Measurements from ENCODE around the gene DENND6B. TPM values are rescaled to one million over a fixed set of nuclear protein-coding genes. Genes with fewer than 3 reads are reported as not detected.
A peak's percentile ranks its signal among the peaks of the same experiment; 100 is the strongest.

The DENND6B gene
- total RNA-seq, 1 donor from 2014 or later = 32.1 TPM

DNA sequence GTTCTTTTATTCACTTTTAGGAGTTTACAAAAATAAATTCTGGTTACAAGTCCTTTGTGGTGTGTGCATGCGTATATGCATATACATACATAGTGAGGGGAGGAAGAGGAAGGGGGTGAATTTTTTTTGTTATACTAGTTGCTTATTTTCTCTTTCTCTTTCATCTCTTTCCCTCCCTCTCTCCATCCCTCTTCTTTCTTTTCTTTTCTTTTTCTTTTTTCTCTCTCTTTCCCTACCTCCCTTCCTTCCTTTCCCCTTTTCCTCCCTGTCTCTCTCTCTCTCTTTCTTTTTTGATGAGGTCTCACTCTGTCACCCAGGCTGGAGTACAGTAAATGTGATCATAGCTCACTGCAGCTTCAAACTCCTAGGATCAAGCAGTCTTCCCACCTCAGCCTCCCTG is 30.4 kb upstream of the DENND6B start:
- Mint-ChIP-seq H3K9me3 (ENCODE audit: unreplicated experiment) (peaks cover 2% of the 10 kb centered on the region), H3K4me3 (ENCODE audit: unreplicated experiment) (no peak overlapping the region), H3K36me3 (ENCODE audit: unreplicated experiment) (peaks cover 5% of the 10 kb centered on the region), H3K4me1 (ENCODE audit: low read depth, unreplicated experiment) (no peaks in the 10 kb centered on the region), H3K27ac (ENCODE audit: unreplicated experiment) (no peak overlapping the region), H3K27me3 (ENCODE audit: unreplicated experiment) (no peaks in the 10 kb centered on the region)
- no peak for TF ChIP-seq CTCF (IDR thresholded peaks at IDR 0.05; ENCODE audit: partially characterized antibody, unreplicated experiment)
- no peak for DNase-seq

GRCh38 chr22:50356186-50356585 is 29.4 kb upstream of the DENND6B start:
- no peaks in the 10 kb centered on the region for H3K4me1 Mint-ChIP-seq (ENCODE audit: low read depth, unreplicated experiment)
- H3K4me3 Mint-ChIP-seq (ENCODE audit: unreplicated experiment) = no peak overlapping the region
- H3K27me3 Mint-ChIP-seq (ENCODE audit: unreplicated experiment) = no peaks in the 10 kb centered on the region
- peaks cover 2% of the 10 kb centered on the region for H3K9me3 Mint-ChIP-seq (ENCODE audit: unreplicated experiment)
- DNase-seq = no peak
- TF ChIP-seq CTCF (IDR thresholded peaks at IDR 0.05; ENCODE audit: partially characterized antibody, unreplicated experiment) = no peak
- H3K27ac Mint-ChIP-seq (ENCODE audit: unreplicated experiment) = no peak overlapping the region
- peaks cover 5% of the 10 kb centered on the region for H3K36me3 Mint-ChIP-seq (ENCODE audit: unreplicated experiment)

DNA sequence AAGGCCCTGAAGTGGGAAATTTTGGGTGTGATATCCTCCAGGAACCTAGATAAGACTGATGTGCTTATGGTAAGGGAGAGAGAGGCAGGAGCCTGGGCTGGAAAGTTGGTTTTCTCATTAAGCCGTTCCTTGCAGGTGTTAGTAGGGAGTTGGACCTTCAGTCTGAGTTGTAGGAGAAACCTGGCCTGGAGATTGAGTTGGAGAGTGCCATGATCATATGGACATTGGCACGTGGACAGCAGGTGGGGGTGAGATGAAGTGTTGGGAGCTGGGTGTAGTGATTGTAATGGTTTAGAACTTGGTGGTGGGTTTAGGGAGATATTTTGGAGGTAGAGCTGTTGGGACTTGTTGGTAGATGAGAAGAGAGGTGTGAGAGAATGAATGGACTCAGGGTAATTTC is 21.2 kb upstream of the DENND6B start:
- no peak for DNase-seq
- H3K36me3 Mint-ChIP-seq (ENCODE audit: unreplicated experiment) = no peaks in the 10 kb centered on the region
- H3K27me3 Mint-ChIP-seq (ENCODE audit: unreplicated experiment) = no peaks in the 10 kb centered on the region
- H3K9me3 Mint-ChIP-seq (ENCODE audit: unreplicated experiment) = no peaks in the 10 kb centered on the region
- H3K4me3 Mint-ChIP-seq (ENCODE audit: unreplicated experiment) = no peak overlapping the region
- H3K4me1 Mint-ChIP-seq (ENCODE audit: low read depth, unreplicated experiment) = no peaks in the 10 kb centered on the region
- no peak overlapping the region for H3K27ac Mint-ChIP-seq (ENCODE audit: unreplicated experiment)
- TF ChIP-seq CTCF (IDR thresholded peaks at IDR 0.05; ENCODE audit: partially characterized antibody, unreplicated experiment) = no peak

- H3K27ac Mint-ChIP-seq (ENCODE audit: unreplicated experiment) = no peak overlapping the region
- no peak for DNase-seq
- H3K4me1 Mint-ChIP-seq (ENCODE audit: low read depth, unreplicated experiment) = no peaks in the 10 kb centered on the region
- H3K27me3 Mint-ChIP-seq (ENCODE audit: unreplicated experiment) = no peaks in the 10 kb centered on the region
- peaks cover 3% of the 10 kb centered on the region for H3K9me3 Mint-ChIP-seq (ENCODE audit: unreplicated experiment)
- no peaks in the 10 kb centered on the region for H3K36me3 Mint-ChIP-seq (ENCODE audit: unreplicated experiment)
- no peak overlapping the region for H3K4me3 Mint-ChIP-seq (ENCODE audit: unreplicated experiment)
- no peak for TF ChIP-seq CTCF (IDR thresholded peaks at IDR 0.05; ENCODE audit: partially characterized antibody, unreplicated experiment)
These were observed 20.3 kb upstream of the DENND6B start for GRCh38 chr22:50347157-50347556.

DNA sequence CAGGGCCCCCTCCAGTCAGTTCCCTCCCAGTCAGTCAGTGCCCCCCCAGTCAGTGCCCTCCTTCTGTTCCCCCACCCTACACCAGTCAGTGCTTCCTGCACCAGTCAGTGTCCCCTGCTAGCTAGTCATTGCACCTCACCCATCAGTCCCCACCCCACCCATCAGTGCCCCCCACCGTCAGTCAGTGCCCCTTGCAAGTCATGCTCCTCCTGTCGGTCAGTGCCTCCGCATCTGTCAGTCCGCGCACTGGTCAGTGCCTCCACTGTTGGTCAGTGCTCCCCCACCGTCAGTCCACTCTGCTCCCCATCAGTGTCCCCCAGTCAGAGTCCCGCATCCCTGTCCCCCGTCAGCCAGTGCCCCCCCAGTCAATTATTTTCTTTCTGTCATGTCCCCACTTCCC is 19.7 kb upstream of the DENND6B start:
- Mint-ChIP-seq H3K4me1 (ENCODE audit: low read depth, unreplicated experiment) (no peaks in the 10 kb centered on the region), H3K27ac (ENCODE audit: unreplicated experiment) (no peak overlapping the region)
- peak; percentile 28 for DNase-seq

More for the DNA sequence above, 19.7 kb upstream of the DENND6B start:
- TF ChIP-seq CTCF (IDR thresholded peaks at IDR 0.05; ENCODE audit: partially characterized antibody, unreplicated experiment) = no peak
- Mint-ChIP-seq H3K4me3 (ENCODE audit: unreplicated experiment) (no peak overlapping the region), H3K27me3 (ENCODE audit: unreplicated experiment) (no peaks in the 10 kb centered on the region), H3K9me3 (ENCODE audit: unreplicated experiment) (peaks cover 3% of the 10 kb centered on the region), H3K36me3 (ENCODE audit: unreplicated experiment) (no peaks in the 10 kb centered on the region)
